AG04449 (cell line): Measurements from ENCODE around the gene FRMD4A.
A peak's percentile ranks its signal among the peaks of the same experiment; 100 is the strongest.

Experiments
- CTCF ChIA-PET: fragments of 350-600 bp; formaldehyde crosslinking; extraction: SDS; loops from one replicate; lab custom pipeline; 2021; ENCODE audit warnings: antibody characterized with exemption; lab: Yijun Ruan, JAX
- POLR2A ChIA-PET: fragments of 400-600, 350-600 bp; formaldehyde crosslinking; extraction: SDS; loops from one replicate; lab custom pipeline; 2020; ENCODE audit warnings: antibody characterized with exemption, inconsistent platforms; lab: Yijun Ruan, JAX
- DNase-seq: peaks from one replicate; pipeline ENCODE4 v3.0.0-alpha.2; 2010; ENCODE audit warnings: low read depth, low spot score
- H3K4me3 ChIP-seq: 2 replicates; pipeline ENCODE4 v1.5.1; 2011; ENCODE audit warnings: low read depth, mild to moderate bottlenecking, control low read depth, low read length
- TF ChIP-seq, protein P1 (sequence below): IDR thresholded peaks from one replicate; pipeline ENCODE4 v1.5.1; 2011; ENCODE audit warnings: mild to moderate bottlenecking, moderate library complexity, low read length, control low read depth, inconsistent platforms; ENCODE audit not compliant: insufficient read depth; ENCODE audit errors: missing control alignments

The FRMD4A gene

DNA sequence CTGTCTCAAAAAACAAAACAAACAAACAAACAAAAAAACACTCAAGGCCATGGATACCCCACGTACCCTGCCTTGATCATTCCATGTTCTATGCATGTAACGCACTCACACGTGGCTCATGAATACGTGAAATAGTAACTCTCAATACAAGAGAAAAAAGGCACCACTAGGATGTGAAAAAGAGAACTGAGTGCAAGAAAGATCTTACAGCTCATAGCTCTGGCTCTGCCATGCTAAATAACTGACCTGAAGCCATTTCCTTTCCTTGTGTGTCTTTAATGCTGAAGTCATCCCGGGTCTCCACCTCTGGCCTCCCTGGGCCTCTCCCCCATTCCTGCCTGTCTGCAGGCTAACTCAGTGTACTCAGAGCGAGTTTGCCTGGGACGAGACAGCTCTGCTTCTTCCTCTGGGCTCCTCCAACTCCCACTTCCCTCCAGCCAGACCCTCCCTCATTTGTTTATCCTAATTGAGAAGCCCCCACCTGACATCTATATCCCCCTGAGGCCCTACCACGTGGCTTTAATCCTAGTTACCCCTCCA lies 626.7 kb downstream of the FRMD4A start:
- ChIA-PET CTCF (interaction anchor here (0.8 to 1.3 kb wide), 3 partner anchors 14 to 72 kb away, joined by 3 to 4 read pairs (median 3); no protein-coding TSS in a partner anchor), POLR2A (interaction anchor here (0.5 kb wide), 1 partner anchor 35 kb away, joined by 4 read pairs; no protein-coding TSS in a partner anchor)
- no peak for DNase-seq
- H3K4me3 ChIP-seq: peak overlapping the region; percentile 81
- TF ChIP-seq, protein P1, sequence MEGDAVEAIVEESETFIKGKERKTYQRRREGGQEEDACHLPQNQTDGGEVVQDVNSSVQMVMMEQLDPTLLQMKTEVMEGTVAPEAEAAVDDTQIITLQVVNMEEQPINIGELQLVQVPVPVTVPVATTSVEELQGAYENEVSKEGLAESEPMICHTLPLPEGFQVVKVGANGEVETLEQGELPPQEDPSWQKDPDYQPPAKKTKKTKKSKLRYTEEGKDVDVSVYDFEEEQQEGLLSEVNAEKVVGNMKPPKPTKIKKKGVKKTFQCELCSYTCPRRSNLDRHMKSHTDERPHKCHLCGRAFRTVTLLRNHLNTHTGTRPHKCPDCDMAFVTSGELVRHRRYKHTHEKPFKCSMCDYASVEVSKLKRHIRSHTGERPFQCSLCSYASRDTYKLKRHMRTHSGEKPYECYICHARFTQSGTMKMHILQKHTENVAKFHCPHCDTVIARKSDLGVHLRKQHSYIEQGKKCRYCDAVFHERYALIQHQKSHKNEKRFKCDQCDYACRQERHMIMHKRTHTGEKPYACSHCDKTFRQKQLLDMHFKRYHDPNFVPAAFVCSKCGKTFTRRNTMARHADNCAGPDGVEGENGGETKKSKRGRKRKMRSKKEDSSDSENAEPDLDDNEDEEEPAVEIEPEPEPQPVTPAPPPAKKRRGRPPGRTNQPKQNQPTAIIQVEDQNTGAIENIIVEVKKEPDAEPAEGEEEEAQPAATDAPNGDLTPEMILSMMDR: no peak

DNA sequence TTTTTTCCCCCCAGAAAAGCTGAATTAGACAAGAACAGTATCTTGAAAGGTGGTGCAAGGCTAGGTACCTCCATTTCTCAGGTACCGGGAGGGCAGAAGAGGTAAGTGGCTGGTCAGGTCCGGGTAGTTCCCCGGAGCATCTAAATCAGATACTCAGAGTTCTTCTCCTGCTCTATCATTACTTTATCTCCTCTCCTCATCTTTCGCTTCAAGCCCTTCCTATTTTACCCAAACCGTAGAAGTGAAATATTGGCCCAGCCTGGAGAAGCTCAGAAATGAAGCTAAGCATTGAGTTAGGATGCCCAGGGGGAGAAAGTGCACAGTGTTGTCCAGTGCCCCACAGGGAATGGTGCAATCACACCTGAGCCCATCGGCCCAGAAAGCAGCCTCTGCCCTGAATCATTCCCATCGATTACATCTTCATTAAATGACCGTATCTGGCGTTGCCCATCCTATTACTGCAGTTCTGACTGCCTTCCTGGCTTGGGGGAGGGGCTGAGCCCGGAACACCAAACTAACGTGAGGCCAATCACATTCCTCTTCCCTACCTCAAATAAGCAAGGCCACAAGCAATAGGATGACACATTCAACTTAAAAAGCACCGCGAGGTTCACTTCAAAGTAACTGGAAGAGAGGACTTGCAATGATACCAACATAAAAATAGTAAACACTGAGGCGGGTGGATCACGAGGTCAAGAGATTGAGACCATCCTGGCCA lies 627.5 kb downstream of the FRMD4A start:
- POLR2A ChIA-PET: interaction anchor here (0.5 kb wide), 1 partner anchor 35 kb away, joined by 4 read pairs; no protein-coding TSS in a partner anchor
- CTCF ChIA-PET: interaction anchor here (0.8 to 1.0 kb wide), 3 partner anchors 10 to 17 kb away, joined by 3 read pairs; no protein-coding TSS in a partner anchor
- TF ChIP-seq, protein P1: no peak
- DNase-seq: no peak
- H3K4me3 ChIP-seq: peak overlapping the region; percentile 18

DNA sequence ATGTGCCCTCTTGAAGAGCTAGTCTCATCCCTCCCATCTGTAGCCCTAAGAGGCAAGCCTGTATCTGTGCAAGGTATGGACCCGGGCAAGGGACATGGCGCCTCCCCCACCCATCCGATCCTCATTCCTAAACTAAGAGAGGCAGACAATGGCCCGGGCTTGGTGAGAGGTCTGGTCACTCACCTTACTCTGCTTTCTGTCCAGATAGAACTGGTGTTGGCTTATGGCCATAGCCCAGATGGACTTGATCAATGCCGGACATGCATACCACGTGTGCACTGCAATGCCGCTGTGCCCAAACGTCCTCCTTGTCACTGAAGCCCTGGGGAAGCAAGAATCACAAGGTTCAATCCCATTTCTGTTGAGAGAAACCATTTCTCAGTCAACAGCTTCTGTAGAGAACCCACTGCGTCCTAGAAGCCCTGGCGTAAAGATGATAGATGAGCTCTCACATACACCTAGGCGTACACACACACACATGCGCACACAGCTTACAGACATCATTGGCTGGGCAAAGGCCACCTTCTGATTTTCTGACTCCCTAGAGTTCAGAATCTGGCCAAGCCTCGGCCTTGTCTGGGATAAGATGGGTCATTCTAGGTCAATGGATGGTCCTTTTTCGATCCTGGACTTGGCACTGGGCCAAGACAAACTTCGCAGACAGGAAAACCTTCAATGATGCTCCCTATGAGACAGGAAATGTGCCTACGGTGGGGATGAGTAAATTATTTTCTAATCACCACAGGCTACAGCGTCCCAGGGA lies 629.4 kb downstream of the FRMD4A start:
- H3K4me3 ChIP-seq: no peak overlapping the region
- CTCF ChIA-PET: interaction anchor here (1.2 kb wide), 1 partner anchor 16 kb away, joined by 3 read pairs; no protein-coding TSS in a partner anchor
- POLR2A ChIA-PET: no interaction called here
- TF ChIP-seq, protein P1: no peak
- DNase-seq: no peak

DNA sequence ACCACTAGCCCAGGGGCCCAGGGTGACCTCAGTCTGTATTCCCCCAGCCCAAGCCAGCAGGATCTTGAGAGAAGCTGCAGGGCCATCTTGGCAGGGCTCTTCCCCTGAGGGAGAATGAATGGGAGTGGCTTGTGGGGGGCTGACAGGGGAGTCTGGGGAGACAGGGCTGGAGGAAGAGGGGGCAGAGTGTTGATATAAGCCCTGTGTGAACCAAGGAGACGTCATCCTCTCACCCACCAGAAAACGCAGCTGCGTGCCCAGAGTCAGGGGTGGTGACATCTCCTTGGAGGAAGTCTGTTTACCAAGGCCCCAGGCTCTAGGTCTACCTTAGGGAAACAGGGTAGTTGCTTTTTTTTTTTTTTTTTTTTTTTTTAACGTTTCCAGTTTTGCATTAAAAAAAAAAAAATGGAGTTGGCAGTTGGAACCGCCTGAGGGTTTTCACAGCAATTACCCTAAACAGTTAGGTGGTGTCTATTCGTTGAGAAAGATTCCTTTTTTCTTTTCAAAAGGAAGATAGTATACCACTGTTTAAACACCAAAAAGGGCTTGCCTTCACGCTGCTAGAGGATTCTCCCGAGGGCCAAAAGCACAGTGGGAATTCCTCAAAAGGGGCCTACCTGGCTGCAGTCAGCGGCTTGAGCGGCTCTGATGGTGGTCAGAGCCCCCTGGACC lies 630.1 kb downstream of the FRMD4A start:
- no peak overlapping the region for H3K4me3 ChIP-seq
- DNase-seq: no peak
- ChIA-PET CTCF (interaction anchor here (1.2 kb wide), 1 partner anchor 16 kb away, joined by 3 read pairs; no protein-coding TSS in a partner anchor), POLR2A (no interaction called here)
- TF ChIP-seq, protein P1: no peak

DNA sequence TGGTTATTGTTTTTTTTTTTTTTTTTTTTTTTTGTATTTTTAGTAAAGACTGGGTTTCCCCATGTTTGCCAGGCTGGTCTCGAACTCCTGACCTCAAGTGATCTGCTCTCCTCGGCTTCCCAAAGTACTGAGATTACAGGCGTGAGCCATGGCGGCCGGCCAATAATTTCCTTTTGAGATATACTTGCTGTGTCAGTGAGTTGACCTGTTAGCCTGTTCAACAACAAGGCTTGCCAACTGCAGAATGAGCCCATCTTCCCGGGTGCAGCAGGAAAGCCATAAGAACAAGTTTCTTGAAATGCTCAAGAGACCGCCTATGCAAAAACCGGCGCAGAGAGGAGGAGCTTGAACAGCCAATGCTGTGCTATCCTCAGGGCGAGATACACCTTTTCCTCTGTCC lies 631.5 kb downstream of the FRMD4A start:
- no peak overlapping the region for H3K4me3 ChIP-seq
- CTCF ChIA-PET: no interaction called here
- TF ChIP-seq, protein P1: no peak
- no peak for DNase-seq
- POLR2A ChIA-PET: interaction anchor here (0.7 kb wide), 1 partner anchor 19 kb away, joined by 6 read pairs; no protein-coding TSS in a partner anchor
